ENCODE results near the gene LHFPL6. TPM values are rescaled to one million over a fixed set of nuclear protein-coding genes. Genes with fewer than 3 reads are reported as not detected.
"Not testable (repeated sequence)": the region's sequence is repeated elsewhere in the genome, so short reads cannot be mapped to it uniquely, and the experiment has no call there.

The LHFPL6 gene
- total RNA-seq, 4 donors from 2014 or later, result 40.2 to 77.5 (median 66.6) TPM

- no peak for TF ChIP-seq EP300 (IDR thresholded peaks at IDR 0.05)
- no peak for TF ChIP-seq POLR2AphosphoS5 (IDR thresholded peaks at IDR 0.05)
- no peak for TF ChIP-seq CTCF (IDR thresholded peaks at IDR 0.05)
- TF ChIP-seq POLR2A (IDR thresholded peaks at IDR 0.05), result no peak
- Histone ChIP-seq H3K4me1 (peaks cover 2 to 19% (median 7%) of the 10 kb centered on the region in 3 donors), H3K27me3 (no peaks in the 10 kb centered on the region), H3K9me3 (no peaks in the 10 kb centered on the region), H3K36me3 (no peaks in the 10 kb centered on the region), H3K27ac (no peak overlapping the region), H3K4me3 (no peak overlapping the region)
- no peak for ATAC-seq
- 84 to 86% methylated on average over 6 of the region's 6 CpGs for WGBS, 2 donors (ENCODE audit: low coverage in 1 of 2)
These were observed 253.5 kb downstream of the LHFPL6 start for GRCh38 chr13:39349391-39349960.

- H3K36me3 ChIP-seq, result peaks cover 0 to 6% of the 10 kb centered on the region in 2 donors
- no peak overlapping the region for H3K4me3 ChIP-seq
- ATAC-seq, result no peak
- peaks cover 2 to 19% (median 7%) of the 10 kb centered on the region in 3 donors for H3K4me1 ChIP-seq
- no peak overlapping the region for H3K27ac ChIP-seq
- TF ChIP-seq CTCF (IDR thresholded peaks at IDR 0.05) (no peak), POLR2A (IDR thresholded peaks at IDR 0.05) (no peak), EP300 (IDR thresholded peaks at IDR 0.05) (no peak), POLR2AphosphoS5 (IDR thresholded peaks at IDR 0.05) (no peak)
- H3K9me3 ChIP-seq, result no peaks in the 10 kb centered on the region
- 85 to 94% methylated on average over 6 to 7 of the region's 9 CpGs for WGBS, 2 donors (ENCODE audit: low coverage in 1 of 2)
- H3K27me3 ChIP-seq, result no peaks in the 10 kb centered on the region
These were observed 254.8 kb downstream of the LHFPL6 start for GRCh38 chr13:39347926-39348901.

GRCh38 chr13:39345982-39346381, 257.0 kb downstream of the LHFPL6 start:
- Histone ChIP-seq H3K4me1 (peaks cover 2 to 18% (median 7%) of the 10 kb centered on the region in 3 donors), H3K27me3 (no peaks in the 10 kb centered on the region), H3K27ac (no peak overlapping the region), H3K9me3 (no peaks in the 10 kb centered on the region), H3K36me3 (peaks cover 0 to 6% of the 10 kb centered on the region in 2 donors), H3K4me3 (no peak overlapping the region)
- no peak for ATAC-seq
- WGBS, 2 donors (ENCODE audit: low coverage in 1 of 2), result 90 to 100% methylated on average over 2 to 3 of the region's 5 CpGs
- TF ChIP-seq POLR2AphosphoS5 (IDR thresholded peaks at IDR 0.05) (no peak), CTCF (IDR thresholded peaks at IDR 0.05) (no peak), POLR2A (IDR thresholded peaks at IDR 0.05) (no peak), EP300 (IDR thresholded peaks at IDR 0.05) (no peak)

GRCh38 chr13:39341251-39341650, 261.7 kb downstream of the LHFPL6 start:
- Histone ChIP-seq H3K4me3 (no peak overlapping the region), H3K36me3 (peaks cover 0 to 6% of the 10 kb centered on the region in 2 donors), H3K27ac (no peak overlapping the region), H3K27me3 (no peaks in the 10 kb centered on the region), H3K4me1 (no peaks in the 10 kb centered on the region), H3K9me3 (no peaks in the 10 kb centered on the region)
- TF ChIP-seq POLR2AphosphoS5 (IDR thresholded peaks at IDR 0.05) (no peak), POLR2A (IDR thresholded peaks at IDR 0.05) (no peak), CTCF (IDR thresholded peaks at IDR 0.05) (no peak), EP300 (IDR thresholded peaks at IDR 0.05) (no peak)
- 0 to 21% methylated on average over 1 of the region's 1 CpG for WGBS, 2 donors (ENCODE audit: low coverage in 1 of 2)
- ATAC-seq, result no peak

- ATAC-seq, result not testable (repeated sequence)
These were observed 264.9 kb downstream of the LHFPL6 start for GRCh38 chr13:39338114-39338513.

More at GRCh38 chr13:39338114-39338513, 264.9 kb downstream of the LHFPL6 start:
- not testable (repeated sequence) for H3K27ac ChIP-seq, H3K36me3 ChIP-seq, H3K4me3 ChIP-seq, H3K9me3 ChIP-seq, H3K27me3 ChIP-seq, H3K4me1 ChIP-seq
- WGBS, 2 donors (ENCODE audit: low coverage in 1 of 2), result 90% methylated on average over 5 of the region's 6 CpGs; no CpG with 5 or more reads in 1 of the 2 donors
